ENCODE results near the gene FAM131A.
A peak's percentile ranks its signal among the peaks of the same experiment; 100 is the strongest.

FAM131A gene

GRCh38 chr3:184345317-184346144, 8.1 kb downstream of the FAM131A start (continued):
- TF ChIP-seq SP3 (tag by site-specific recombination; IDR thresholded peaks at IDR 0.05): peak; percentile 18; the same call in 1 of the 2 replicates
- TF ChIP-seq HOXD13 (CRISPR knock-in tag; IDR thresholded peaks at IDR 0.05; ENCODE audit: borderline replicate concordance): no peak
- TF ChIP-seq ZNF544 (tag by site-specific recombination; IDR thresholded peaks at IDR 0.05): no peak
- TF ChIP-seq ATF2 (tag by site-specific recombination; IDR thresholded peaks at IDR 0.05; ENCODE audit: low read depth): no peak
- TF ChIP-seq AEBP2 (tag by site-specific recombination; IDR thresholded peaks at IDR 0.05; ENCODE audit: borderline replicate concordance): no peak
- no peak; the same call in 1 of the 2 replicates for TF ChIP-seq EGR2 (tag by site-specific recombination; IDR thresholded peaks at IDR 0.05; ENCODE audit: low read depth)
- no peak for TF ChIP-seq ZNF639 (tag by site-specific recombination; IDR thresholded peaks at IDR 0.05)
- TF ChIP-seq ZIC2 (tag by site-specific recombination; IDR thresholded peaks at IDR 0.05): peak; percentile 89
- TF ChIP-seq ZNF23 (tag by site-specific recombination; IDR thresholded peaks at IDR 0.05; ENCODE audit: borderline replicate concordance): no peak
- TF ChIP-seq ZNF133 (tag by site-specific recombination; IDR thresholded peaks at IDR 0.05): no peak
- TF ChIP-seq ZNF514 (tag by site-specific recombination; IDR thresholded peaks at IDR 0.05): no peak
- no peak for TF ChIP-seq ZNF621 (tag by site-specific recombination; IDR thresholded peaks at IDR 0.05)
- TF ChIP-seq ZNF132 (tag by site-specific recombination; IDR thresholded peaks at IDR 0.05; ENCODE audit: borderline replicate concordance): no peak
- no peak for TF ChIP-seq ZNF548 (tag by site-specific recombination; IDR thresholded peaks at IDR 0.05)
- no peak for TF ChIP-seq ZNF768 (tag by site-specific recombination; IDR thresholded peaks at IDR 0.05)
- TF ChIP-seq PRDM2 (tag by site-specific recombination; IDR thresholded peaks at IDR 0.05; ENCODE audit: borderline replicate concordance): no peak
- no peak for TF ChIP-seq ZNF747 (tag by site-specific recombination; IDR thresholded peaks at IDR 0.05)
- TF ChIP-seq ZBTB49 (tag by site-specific recombination; IDR thresholded peaks at IDR 0.05; ENCODE audit: low read depth): no peak
- TF ChIP-seq ZNF335 (tag by site-specific recombination; conservative IDR thresholded peaks at IDR 0.05): peak; percentile 45
- TF ChIP-seq ZNF600 (tag by site-specific recombination; IDR thresholded peaks at IDR 0.05): peak; percentile 50; the same call in 1 of the 2 replicates
- no peak for TF ChIP-seq ELK4 (IDR thresholded peaks at IDR 0.05; ENCODE audit: borderline replicate concordance, low read depth, low read length)
- no peak for TF ChIP-seq ZNF580 (tag by site-specific recombination; IDR thresholded peaks at IDR 0.05)
- TF ChIP-seq ZNF350 (tag by site-specific recombination; IDR thresholded peaks at IDR 0.05): no peak
- TF ChIP-seq ZXDB (tag by site-specific recombination; IDR thresholded peaks at IDR 0.05): no peak
- no peak for TF ChIP-seq ZNF664 (tag by site-specific recombination; IDR thresholded peaks at IDR 0.05)
